Loucy (cell line): ENCODE data around the gene DHRS3.

Experiments used
- EZH2phosphoT487 ChIP-seq: fragments of 200-600 bp; IDR thresholded peaks from 2 replicates; pipeline ENCODE4 v1.6.1; 2018; ENCODE audit warnings: antibody characterized with exemption, mild to moderate bottlenecking, moderate library complexity, borderline replicate concordance
- TF ChIP-seq, protein P1 (sequence below): fragments of 200-600 bp; sonication (generic); conservative IDR thresholded peaks from 2 replicates; pipeline ENCODE4 v1.5.1; 2014; ENCODE audit warnings: mild to moderate bottlenecking, antibody characterized with exemption, low read length

- TF ChIP-seq, protein P1, sequence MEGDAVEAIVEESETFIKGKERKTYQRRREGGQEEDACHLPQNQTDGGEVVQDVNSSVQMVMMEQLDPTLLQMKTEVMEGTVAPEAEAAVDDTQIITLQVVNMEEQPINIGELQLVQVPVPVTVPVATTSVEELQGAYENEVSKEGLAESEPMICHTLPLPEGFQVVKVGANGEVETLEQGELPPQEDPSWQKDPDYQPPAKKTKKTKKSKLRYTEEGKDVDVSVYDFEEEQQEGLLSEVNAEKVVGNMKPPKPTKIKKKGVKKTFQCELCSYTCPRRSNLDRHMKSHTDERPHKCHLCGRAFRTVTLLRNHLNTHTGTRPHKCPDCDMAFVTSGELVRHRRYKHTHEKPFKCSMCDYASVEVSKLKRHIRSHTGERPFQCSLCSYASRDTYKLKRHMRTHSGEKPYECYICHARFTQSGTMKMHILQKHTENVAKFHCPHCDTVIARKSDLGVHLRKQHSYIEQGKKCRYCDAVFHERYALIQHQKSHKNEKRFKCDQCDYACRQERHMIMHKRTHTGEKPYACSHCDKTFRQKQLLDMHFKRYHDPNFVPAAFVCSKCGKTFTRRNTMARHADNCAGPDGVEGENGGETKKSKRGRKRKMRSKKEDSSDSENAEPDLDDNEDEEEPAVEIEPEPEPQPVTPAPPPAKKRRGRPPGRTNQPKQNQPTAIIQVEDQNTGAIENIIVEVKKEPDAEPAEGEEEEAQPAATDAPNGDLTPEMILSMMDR: no peak
- TF ChIP-seq EZH2phosphoT487: no peak
Observed at GRCh38 chr1:12561121-12561520, 56.9 kb downstream of the DHRS3 start.
